ENCODE results near the gene JAM3. TPM values are rescaled to one million over a fixed set of nuclear protein-coding genes. Genes with fewer than 3 reads are reported as not detected.

Gene JAM3
- total and polyA plus RNA-seq, 2 of the 4 experiments (the other 2 are of a cell fraction): 38.0 to 71.5 TPM

DNA sequence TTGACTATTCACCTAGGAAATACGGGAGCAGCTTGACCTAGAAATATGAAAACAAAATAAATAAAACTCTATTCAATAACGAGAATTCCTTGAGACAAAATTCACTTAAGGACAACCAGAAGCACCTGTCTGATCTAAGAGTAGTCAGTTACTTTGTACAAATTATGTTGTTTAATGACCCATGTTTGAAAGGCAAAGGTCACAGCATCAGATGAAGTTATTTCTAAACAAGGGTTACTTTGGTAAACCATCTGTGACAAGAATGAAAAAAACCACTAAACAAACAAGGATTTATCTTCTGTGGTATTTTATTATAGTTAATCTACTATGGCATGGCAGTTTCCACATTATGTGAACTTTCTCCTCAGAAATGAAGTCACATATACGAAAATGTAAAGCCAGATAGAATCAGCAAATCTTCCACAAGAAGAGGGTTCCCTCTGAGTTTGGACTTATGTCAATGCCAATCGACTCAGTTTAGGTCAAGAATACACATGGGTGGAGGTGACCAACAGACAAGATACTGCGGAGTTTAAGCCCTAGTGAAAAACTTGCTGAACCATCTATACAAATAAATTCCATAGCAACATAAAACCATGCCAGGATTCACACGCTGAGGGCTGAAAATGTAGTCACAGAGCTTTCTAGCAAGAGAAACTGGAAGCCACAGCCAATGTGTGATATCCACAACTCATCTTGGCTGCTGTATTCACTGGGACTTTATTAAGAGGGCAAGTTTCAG lies 101.5 kb downstream of the JAM3 start:
- ATAC-seq (ENCODE audit: low read depth) (peak; percentile 35; the same call in 1 of the 2 replicates), DNase-seq (no peak)
- Histone ChIP-seq H3K27me3 (ENCODE audit: control insufficient read depth, insufficient read depth, low read length) (no peaks in the 10 kb centered on the region), H3K14ac (replicated peaks; ENCODE audit: low read depth, low read length) (no peak overlapping the region), H3K4me3 (ENCODE audit: insufficient read depth, low read depth, low read length) (no peak overlapping the region), H3K9ac (ENCODE audit: low read depth, low read length) (no peak overlapping the region), H3K79me1 (ENCODE audit: low read depth in 1 of 2, low read length in 2 of 2) (0 out of 4 replicates have a peak, but pooled peaks cover 0 to 3% of the 10 kb centered on the region in 2 experiments), H3K4me2 (ENCODE audit: low read depth, low read length) (no peak overlapping the region), H3K9me3 (ENCODE audit: control insufficient read depth, insufficient read depth, low read length) (no peaks in the 10 kb centered on the region), H3K27ac (ENCODE audit: insufficient read depth, low read length) (no peak overlapping the region), H3K4me1 (ENCODE audit: control insufficient read depth, insufficient read depth, low read length) (peaks cover 4% of the 10 kb centered on the region), H3K9me1 (ENCODE audit: insufficient read depth, low read length) (peaks cover 6% of the 10 kb centered on the region), H4K20me1 (ENCODE audit: insufficient read depth, low read length) (no peaks in the 10 kb centered on the region), H3K56ac (ENCODE audit: extremely low read depth, insufficient read depth, low read length) (no peak overlapping the region), H2BK5ac (ENCODE audit: low read depth, low read length, poor library complexity, severe bottlenecking) (no peak overlapping the region), H4K91ac (ENCODE audit: insufficient read depth, low read depth, low read length) (no peak overlapping the region), H2AK9ac (replicated peaks; ENCODE audit: low read depth, low read length, poor library complexity) (no peak overlapping the region), H3K4ac (ENCODE audit: low read depth, low read length) (no peak overlapping the region), H2AK5ac (ENCODE audit: low read depth, low read length) (no peak overlapping the region), H2BK120ac (ENCODE audit: low read depth, low read length) (no peak overlapping the region), H4K8ac (ENCODE audit: low read depth in 2 of 2, low read length in 2 of 2) (no peak overlapping the region), H3K23ac (ENCODE audit: low read depth, low read length) (no peak overlapping the region), H2AFZ (replicated peaks; ENCODE audit: low read length, poor library complexity) (no peak overlapping the region), H3K36me3 (ENCODE audit: control insufficient read depth, insufficient read depth, low read length) (peaks cover 23% of the 10 kb centered on the region), H4K5ac (ENCODE audit: low read depth, low read length) (no peak overlapping the region), H2BK20ac (ENCODE audit: low read depth, low read length) (no peak overlapping the region), H3K18ac (ENCODE audit: low read depth, low read length) (no peak overlapping the region), H2BK15ac (ENCODE audit: low read depth, low read length) (no peak overlapping the region)
- dilution Hi-C loops (cut with HindIII; ENCODE audit: low sequenced_read_pairs, unreplicated experiment) (no loop called here), in situ Hi-C loops (cut with MboI; ENCODE audit: low sequenced_read_pairs) (no loop called here), intact Hi-C loops (cut with micrococcal nuclease) (no loop called here)
- TF ChIP-seq, protein P1, sequence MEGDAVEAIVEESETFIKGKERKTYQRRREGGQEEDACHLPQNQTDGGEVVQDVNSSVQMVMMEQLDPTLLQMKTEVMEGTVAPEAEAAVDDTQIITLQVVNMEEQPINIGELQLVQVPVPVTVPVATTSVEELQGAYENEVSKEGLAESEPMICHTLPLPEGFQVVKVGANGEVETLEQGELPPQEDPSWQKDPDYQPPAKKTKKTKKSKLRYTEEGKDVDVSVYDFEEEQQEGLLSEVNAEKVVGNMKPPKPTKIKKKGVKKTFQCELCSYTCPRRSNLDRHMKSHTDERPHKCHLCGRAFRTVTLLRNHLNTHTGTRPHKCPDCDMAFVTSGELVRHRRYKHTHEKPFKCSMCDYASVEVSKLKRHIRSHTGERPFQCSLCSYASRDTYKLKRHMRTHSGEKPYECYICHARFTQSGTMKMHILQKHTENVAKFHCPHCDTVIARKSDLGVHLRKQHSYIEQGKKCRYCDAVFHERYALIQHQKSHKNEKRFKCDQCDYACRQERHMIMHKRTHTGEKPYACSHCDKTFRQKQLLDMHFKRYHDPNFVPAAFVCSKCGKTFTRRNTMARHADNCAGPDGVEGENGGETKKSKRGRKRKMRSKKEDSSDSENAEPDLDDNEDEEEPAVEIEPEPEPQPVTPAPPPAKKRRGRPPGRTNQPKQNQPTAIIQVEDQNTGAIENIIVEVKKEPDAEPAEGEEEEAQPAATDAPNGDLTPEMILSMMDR (conservative IDR thresholded peaks at IDR 0.05; ENCODE audit: low read depth, low read length): no peak
- TF ChIP-seq MAZ (IDR thresholded peaks at IDR 0.05; ENCODE audit: borderline replicate concordance, low read depth, low read length) (no peak), POLR2A (IDR thresholded peaks at IDR 0.05; ENCODE audit: low read depth, low read length) (no peak)
- BruUV-seq (replicated peaks): no TSS peak
- no CpG with 5 or more reads among the region's 6 CpGs for WGBS, 2 experiments (ENCODE audit: extremely low coverage in 2 of 2, insufficient read length in 1 of 2)
- ChIA-PET CTCF (interaction anchor here (1.3 kb wide), 1 partner anchor 9 kb away, joined by 3 read pairs; no protein-coding TSS in a partner anchor), POLR2A (ENCODE audit: unreplicated experiment) (no interaction called here)
